Keratinocyte (primary cell): Measurements from ENCODE around the gene CYP4F11. TPM values are rescaled to one million over a fixed set of nuclear protein-coding genes. Genes with fewer than 3 reads are reported as not detected.

Source experiments
- DNase-seq: peaks from one replicate; pipeline ENCODE4 v3.0.0-alpha.2; 2011; ENCODE audit warnings: low read depth, missing footprints, low spot score
- FAIRE-seq: peaks from 2 replicates; lab custom pipeline; 2011; peaks lifted over from hg19 to GRCh38; lab: Jason Lieb, UNC
- H2AFZ ChIP-seq: 2 replicates; pipeline ENCODE4 v1.6.0; 2012; ENCODE audit warnings: low read length, control low read depth, inconsistent platforms; ENCODE audit not compliant: control insufficient read depth
- H3K27ac ChIP-seq: 2 replicates; pipeline ENCODE4 v1.5.1; 2011; ENCODE audit warnings: low read length; ENCODE audit not compliant: control insufficient read depth, insufficient read depth
- H3K27me3 ChIP-seq: 3 replicates; pipeline ENCODE4 v1.6.0; 2011; ENCODE audit warnings: low read length; ENCODE audit not compliant: control insufficient read depth, insufficient read depth; ENCODE audit errors: extremely low read depth
- H3K36me3 ChIP-seq, 2 experiments: 2 replicates in 1 of 2; 3 replicates in 1 of 2; pipeline ENCODE4 v1.5.1; 2011; ENCODE audit warnings: low read length in 2 of 2, mild to moderate bottlenecking in 1 of 2; ENCODE audit not compliant: control insufficient read depth in 2 of 2, insufficient read depth in 2 of 2; ENCODE audit errors: extremely low read depth in 1 of 2
- H3K4me1 ChIP-seq: 3 replicates; pipeline ENCODE4 v1.5.1; 2011; ENCODE audit warnings: low read length; ENCODE audit not compliant: control insufficient read depth, insufficient read depth; ENCODE audit errors: extremely low read depth
- H3K4me2 ChIP-seq: 3 replicates; pipeline ENCODE4 v1.6.0; 2011; ENCODE audit warnings: low read depth, low read length; ENCODE audit not compliant: control insufficient read depth, insufficient read depth; ENCODE audit errors: extremely low read depth
- H3K4me3 ChIP-seq, 3 experiments: fragments of 200-600 bp in 1 of 3; sonication (generic) in 1 of 3; 2 replicates in 2 of 3; 3 replicates in 1 of 3; pipeline ENCODE4 v1.5.1; 2011 to 2016; ENCODE audit warnings: low read length in 3 of 3, mild to moderate bottlenecking in 3 of 3, control low read depth in 2 of 3, inconsistent platforms in 1 of 3, low read depth in 1 of 3, mixed read lengths in 1 of 3, mixed run types in 1 of 3, moderate library complexity in 1 of 3; ENCODE audit not compliant: control insufficient read depth in 2 of 3, insufficient read depth in 2 of 3; ENCODE audit errors: extremely low read depth in 1 of 3
- H3K79me2 ChIP-seq: 2 replicates; pipeline ENCODE4 v1.6.0; 2012; ENCODE audit warnings: low read length; ENCODE audit not compliant: control insufficient read depth, insufficient read depth
- H3K9ac ChIP-seq: 3 replicates; pipeline ENCODE4 v1.6.0; 2011; ENCODE audit warnings: low read length; ENCODE audit not compliant: control insufficient read depth, insufficient read depth; ENCODE audit errors: extremely low read depth
- H3K9me1 ChIP-seq: 3 replicates; pipeline ENCODE4 v1.6.0; 2011; ENCODE audit warnings: low read length; ENCODE audit not compliant: control insufficient read depth, insufficient read depth; ENCODE audit errors: extremely low read depth
- H3K9me3 ChIP-seq: 2 replicates; pipeline ENCODE4 v1.5.1; 2012; ENCODE audit warnings: low read depth, low read length; ENCODE audit not compliant: control insufficient read depth
- H4K20me1 ChIP-seq: 3 replicates; pipeline ENCODE4 v1.6.0; 2011; ENCODE audit warnings: low read length; ENCODE audit not compliant: control insufficient read depth, insufficient read depth; ENCODE audit errors: extremely low read depth
- CTCF ChIP-seq, 3 experiments: IDR thresholded peaks in 1 of 3; conservative IDR thresholded peaks in 1 of 3; optimal IDR thresholded peaks in 1 of 3; 2 replicates in 2 of 3; 3 replicates in 1 of 3; pipeline versions ENCODE3 to v1.5.1; 2011; ENCODE audit warnings: low read length in 3 of 3, mild to moderate bottlenecking in 3 of 3, moderate library complexity in 2 of 3, control low read depth in 1 of 3, inconsistent platforms in 1 of 3; ENCODE audit not compliant: insufficient read depth in 2 of 3; ENCODE audit errors: extremely low read depth in 1 of 3
- EZH2 ChIP-seq: IDR thresholded peaks from one replicate; pipeline ENCODE4 v1.6.1; 2012; ENCODE audit warnings: inconsistent platforms, mild to moderate bottlenecking, low read length, moderate library complexity
- dilution Hi-C: fragments of 300-500 bp; cut with MboI; formaldehyde crosslinking; loops from one replicate; pipeline ENCODE4 v1.7.0; 2020; ENCODE audit warnings: low sequenced_read_pairs; ENCODE audit not compliant: extremely low pct_ligation_motif_present
- polyA minus RNA-seq, 3 experiments: library from RNA; depleted of rRNA, polyadenylated mRNA; stranded (reverse); fragments of >200 nt; gene quantifications; 1 replicate in 1 of 3; 2 replicates in 1 of 3; 3 replicates in 1 of 3; pipeline ENCODE4 v1.2.3, GENCODE V29; 2011
- polyA plus RNA-seq, 5 experiments: library from polyadenylated mRNA; depleted of rRNA in 3 of 5; stranded (reverse) in 3 of 5; stranded (forward) in 1 of 5; unstranded in 1 of 5; fragments of >200 nt; gene quantifications; 1 replicate in 1 of 5; 2 replicates in 3 of 5; 3 replicates in 1 of 5; pipeline versions ENCODE4 v1.2.1 to v1.2.3, GENCODE V29; 2011 to 2012; ENCODE audit warnings: missing spikeins in 2 of 5, low read depth in 1 of 5, low replicate concordance in 1 of 5

The CYP4F11 gene
- polyA plus RNA-seq, result 2.4 to 3.6 TPM (median 3.1 TPM) in 3 replicates
- 1.3 TPM for polyA plus RNA-seq (2011; ENCODE audit: low read depth)
- polyA plus RNA-seq (2011; cell fraction: cytosol; rRNA removed), result 1.4 and 1.5 TPM in 2 replicates
- 7.5 TPM in 2 replicates for polyA plus RNA-seq (2011; cell fraction: nucleus; rRNA removed)
- polyA plus RNA-seq (2012; ENCODE audit: low replicate concordance), result 1.9 and 2.4 TPM in 2 replicates
- polyA minus RNA-seq, result 4.1 to 4.8 TPM (median 4.4 TPM) in 3 replicates
- polyA minus RNA-seq (2011; cell fraction: cytosol; rRNA and poly(A)+ RNA removed), result 2.9 TPM
- polyA minus RNA-seq (2011; cell fraction: nucleus; rRNA and poly(A)+ RNA removed), result 4.0 and 4.7 TPM in 2 replicates

- H3K4me2 ChIP-seq, result peak within 1 kb of the TSS; percentile 66
- dilution Hi-C loops, result no loop called here
- TF ChIP-seq EZH2 (no peak), CTCF (optimal IDR thresholded peaks at IDR 0.05 in 1 of 3, IDR thresholded peaks at IDR 0.05 in 1 of 3, conservative IDR thresholded peaks at IDR 0.05 in 1 of 3; ENCODE audit: extremely low read depth in 1 of 3, insufficient read depth in 2 of 3, low read length in 3 of 3) (no peak)
- H3K9me3 ChIP-seq, result no peaks in the 10 kb centered on the region
- H2AFZ ChIP-seq, result peak within 1 kb of the TSS; percentile 88
- H3K4me1 ChIP-seq, result peaks cover 15% of the 10 kb centered on the region
- H3K27ac ChIP-seq, result no peak within 1 kb of the TSS
- DNase-seq, result peak; percentile 93
- no peaks in the 10 kb centered on the region for H3K79me2 ChIP-seq
- H3K4me3 ChIP-seq, result peak within 1 kb of the TSS in 2 of 3 experiments; percentile 23 to 41
- H3K27me3 ChIP-seq, result no peaks in the 10 kb centered on the region
- peaks cover 2% of the 10 kb centered on the region for H3K9me1 ChIP-seq
- no peaks in the 10 kb centered on the region for H4K20me1 ChIP-seq
- H3K9ac ChIP-seq, result no peak within 1 kb of the TSS
- H3K36me3 ChIP-seq, result peaks cover 0 to 2% of the 10 kb centered on the region in 2 experiments
- peak; percentile 90 for FAIRE-seq
Observed at GRCh38 chr19:15934332-15935078, at the start of gene CYP4F11. TSS of gene CYP4F11 (minus strand) at chr19:15934529. CDS start at chr19:15934408, 121 bp downstream.

- Histone ChIP-seq H3K9me3 (no peaks in the 10 kb centered on the region), H3K4me3 (no peak overlapping the region), H3K36me3 (no peaks in the 10 kb centered on the region), H2AFZ (no peak overlapping the region), H4K20me1 (no peaks in the 10 kb centered on the region), H3K9me1 (no peaks in the 10 kb centered on the region), H3K9ac (no peak overlapping the region), H3K4me1 (no peaks in the 10 kb centered on the region), H3K27me3 (no peaks in the 10 kb centered on the region), H3K79me2 (no peaks in the 10 kb centered on the region), H3K4me2 (no peak overlapping the region), H3K27ac (no peak overlapping the region)
- FAIRE-seq, result no peak
- no peak for DNase-seq
- dilution Hi-C loops, result no loop called here
- TF ChIP-seq CTCF (optimal IDR thresholded peaks at IDR 0.05 in 1 of 3, IDR thresholded peaks at IDR 0.05 in 1 of 3, conservative IDR thresholded peaks at IDR 0.05 in 1 of 3; ENCODE audit: extremely low read depth in 1 of 3, insufficient read depth in 2 of 3, low read length in 3 of 3) (no peak), EZH2 (no peak)
Observed at GRCh38 chr19:15979293-15979692, 45.0 kb upstream of the CYP4F11 start.
